Activated CD4-positive, alpha-beta memory T cell treated with anti-CD3 and anti-CD28 coated beads, Interleukin-2, amount 10 ng/mL, durations not matched to agents 7 days and 5 days (primary cell): ENCODE measurements around the gene C1orf198. TPM values are rescaled to one million over a fixed set of nuclear protein-coding genes. Genes with fewer than 3 reads are reported as not detected.

Source experiments
- CTCF ChIA-PET: fragments of 350-600 bp; sonication (Branson Sonifier 250); formaldehyde crosslinking; loops from one replicate; lab custom pipeline; 2021; ENCODE audit warnings: antibody characterized with exemption, inconsistent platforms; lab: Charles Lee
- POLR2A ChIA-PET: fragments of 350-600 bp; sonication (Branson Sonifier 250); formaldehyde crosslinking; loops from one replicate; lab custom pipeline; 2021; ENCODE audit warnings: antibody characterized with exemption; lab: Charles Lee
- DNase-seq: peaks from one replicate; pipeline ENCODE4 v3.0.0-alpha.2; 2020
- H3K27ac Mint-ChIP-seq: one replicate; pipeline ENCODE4 v1.8.0; 2021; ENCODE audit warnings: mild to moderate bottlenecking, mixed read lengths
- H3K27me3 Mint-ChIP-seq: one replicate; pipeline ENCODE4 v1.8.0; 2021; ENCODE audit warnings: mixed read lengths
- H3K36me3 Mint-ChIP-seq: one replicate; pipeline ENCODE4 v1.8.0; 2021; ENCODE audit warnings: low read depth, mixed read lengths
- H3K4me1 Mint-ChIP-seq: one replicate; pipeline ENCODE4 v1.8.0; 2021; ENCODE audit warnings: mixed read lengths
- H3K4me3 Mint-ChIP-seq: one replicate; pipeline ENCODE4 v1.8.0; 2021; ENCODE audit warnings: mild to moderate bottlenecking, mixed read lengths
- H3K9me3 Mint-ChIP-seq: one replicate; pipeline ENCODE4 v1.8.0; 2021; ENCODE audit warnings: mixed read lengths
- total RNA-seq, 2 experiments: library from RNA; stranded (reverse); gene quantifications; one replicate each; pipeline ENCODE4 v1.2.3, GENCODE V29; 2021

C1orf198 gene
- total RNA-seq, 2 experiments from 2014 or later = 1.7 TPM

DNA sequence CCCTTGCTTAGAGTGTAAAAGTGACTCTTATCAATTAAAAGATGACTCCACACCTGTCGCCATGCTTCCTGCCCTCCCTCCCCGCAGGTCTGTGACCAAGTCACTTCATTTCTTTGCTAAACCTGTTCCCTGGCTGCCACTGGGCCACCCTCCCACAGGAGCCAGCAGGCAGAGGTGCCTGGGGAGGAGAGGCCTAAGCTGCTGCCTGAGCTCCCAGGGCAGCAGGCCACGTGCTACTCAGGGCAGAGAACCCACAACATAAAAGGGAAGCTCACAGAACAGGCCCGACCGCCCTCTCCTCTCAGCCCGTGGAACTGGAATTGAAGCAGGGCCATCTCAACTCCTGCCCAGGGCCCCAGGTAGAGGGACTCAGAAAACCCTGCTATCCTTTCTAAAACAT lies 4.9 kb downstream of the C1orf198 start:
- no peak overlapping the region for H3K4me3 Mint-ChIP-seq
- H3K27ac Mint-ChIP-seq = no peak overlapping the region
- POLR2A ChIA-PET = no interaction called here
- no peak for DNase-seq
- no peaks in the 10 kb centered on the region for H3K9me3 Mint-ChIP-seq
- peaks cover 20% of the 10 kb centered on the region for H3K4me1 Mint-ChIP-seq
- CTCF ChIA-PET = no interaction called here
- peaks cover 12% of the 10 kb centered on the region for H3K27me3 Mint-ChIP-seq
- no peaks in the 10 kb centered on the region for H3K36me3 Mint-ChIP-seq

DNA sequence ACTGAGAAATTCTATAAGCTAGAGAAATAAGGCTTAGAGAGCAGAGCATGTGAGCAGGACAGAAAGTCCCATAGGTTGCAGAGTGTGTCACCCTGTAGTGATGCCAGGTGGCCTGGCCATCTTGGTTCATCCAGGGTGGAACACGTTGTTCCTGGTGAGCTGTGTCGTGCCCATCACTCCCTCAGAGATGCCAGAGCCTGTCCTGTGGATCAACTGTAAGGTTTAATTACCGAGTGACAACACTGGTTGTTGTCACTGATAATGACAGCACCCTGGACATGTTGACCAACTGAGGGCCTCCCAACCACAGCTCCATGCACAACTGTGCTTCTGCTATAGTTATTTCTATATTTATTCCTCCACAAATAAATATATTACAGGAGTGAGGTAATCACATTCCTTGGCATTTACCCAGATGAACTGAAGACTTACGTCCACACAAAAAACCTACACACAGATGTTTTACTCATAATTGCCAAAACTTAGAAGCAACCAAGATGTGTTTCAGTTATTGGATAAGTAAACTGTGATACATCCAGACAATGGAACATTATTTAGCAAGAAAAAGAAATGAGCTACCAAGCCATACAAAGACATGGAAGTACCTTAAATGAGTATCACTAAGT lies 6.2 kb downstream of the C1orf198 start:
- no peaks in the 10 kb centered on the region for H3K9me3 Mint-ChIP-seq
- ChIA-PET CTCF (no interaction called here), POLR2A (no interaction called here)
- no peak for DNase-seq
- H3K27me3 Mint-ChIP-seq = peaks cover 7% of the 10 kb centered on the region
- H3K4me3 Mint-ChIP-seq = no peak overlapping the region
- no peak overlapping the region for H3K27ac Mint-ChIP-seq
- H3K4me1 Mint-ChIP-seq = peaks cover 14% of the 10 kb centered on the region
- no peaks in the 10 kb centered on the region for H3K36me3 Mint-ChIP-seq

DNA sequence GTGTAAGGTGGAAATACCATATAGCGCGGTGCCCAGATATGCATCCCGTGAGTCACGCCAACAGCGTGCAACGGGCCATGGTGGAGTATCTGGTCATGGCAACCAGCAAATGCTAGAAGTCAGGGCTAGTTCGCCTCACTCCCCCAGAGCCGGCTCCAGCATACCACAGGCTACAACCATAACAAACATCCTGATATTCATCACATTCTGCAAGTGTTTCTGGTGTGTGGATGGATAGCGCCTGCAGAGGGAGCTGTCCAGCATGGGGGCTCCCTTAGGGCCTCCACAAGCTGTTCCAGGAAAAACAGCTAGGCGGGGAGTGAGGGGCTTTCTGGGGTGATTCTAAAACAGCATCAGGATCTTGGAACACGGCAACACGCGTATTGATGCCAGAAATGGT lies 6.8 kb downstream of the C1orf198 start:
- no peak for DNase-seq
- peaks cover 11% of the 10 kb centered on the region for H3K4me1 Mint-ChIP-seq
- ChIA-PET POLR2A (no interaction called here), CTCF (no interaction called here)
- no peaks in the 10 kb centered on the region for H3K36me3 Mint-ChIP-seq
- no peaks in the 10 kb centered on the region for H3K9me3 Mint-ChIP-seq
- no peak overlapping the region for H3K27ac Mint-ChIP-seq
- peaks cover 1% of the 10 kb centered on the region for H3K27me3 Mint-ChIP-seq
- no peak overlapping the region for H3K4me3 Mint-ChIP-seq

DNA sequence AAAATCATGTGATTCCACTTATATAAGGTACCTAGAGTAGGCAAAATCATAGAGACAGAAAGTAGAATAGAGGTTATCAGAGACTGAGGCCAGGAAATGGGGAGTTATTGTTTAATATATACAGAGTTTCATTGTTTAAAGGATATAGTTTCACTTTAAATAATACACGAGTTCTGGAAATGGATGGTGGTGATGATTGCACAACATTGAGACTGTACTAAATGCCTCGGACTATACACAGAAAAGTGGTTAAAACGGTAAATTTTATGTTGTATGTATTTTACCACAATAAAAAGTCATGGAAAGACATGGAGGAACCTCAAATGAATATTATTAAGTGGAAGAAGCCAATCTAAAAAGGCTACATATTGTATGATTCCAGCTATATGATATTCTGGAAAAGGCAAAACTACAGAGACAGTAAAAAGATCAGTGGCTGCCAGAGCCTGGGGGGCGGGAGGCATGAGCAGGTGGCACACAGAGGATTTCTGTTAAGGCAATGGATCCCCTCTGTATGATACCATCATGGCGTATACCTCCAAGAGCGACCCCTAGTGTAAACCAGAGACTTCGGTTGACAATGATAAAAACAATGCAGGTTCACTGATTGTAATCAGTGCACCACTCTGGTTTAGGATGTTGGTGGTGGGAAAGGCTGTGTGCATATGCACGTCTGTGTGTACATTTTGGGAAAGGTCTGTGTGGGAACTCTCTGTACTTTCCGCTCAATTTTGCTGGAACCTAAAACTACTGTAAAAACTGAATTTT lies 7.5 kb downstream of the C1orf198 start:
- Mint-ChIP-seq H3K4me1 (peaks cover 11% of the 10 kb centered on the region), H3K9me3 (no peaks in the 10 kb centered on the region), H3K27me3 (no peaks in the 10 kb centered on the region), H3K27ac (no peak overlapping the region), H3K4me3 (no peak overlapping the region), H3K36me3 (no peaks in the 10 kb centered on the region)
- POLR2A ChIA-PET = no interaction called here
- no peak for DNase-seq
- CTCF ChIA-PET = no interaction called here

DNA sequence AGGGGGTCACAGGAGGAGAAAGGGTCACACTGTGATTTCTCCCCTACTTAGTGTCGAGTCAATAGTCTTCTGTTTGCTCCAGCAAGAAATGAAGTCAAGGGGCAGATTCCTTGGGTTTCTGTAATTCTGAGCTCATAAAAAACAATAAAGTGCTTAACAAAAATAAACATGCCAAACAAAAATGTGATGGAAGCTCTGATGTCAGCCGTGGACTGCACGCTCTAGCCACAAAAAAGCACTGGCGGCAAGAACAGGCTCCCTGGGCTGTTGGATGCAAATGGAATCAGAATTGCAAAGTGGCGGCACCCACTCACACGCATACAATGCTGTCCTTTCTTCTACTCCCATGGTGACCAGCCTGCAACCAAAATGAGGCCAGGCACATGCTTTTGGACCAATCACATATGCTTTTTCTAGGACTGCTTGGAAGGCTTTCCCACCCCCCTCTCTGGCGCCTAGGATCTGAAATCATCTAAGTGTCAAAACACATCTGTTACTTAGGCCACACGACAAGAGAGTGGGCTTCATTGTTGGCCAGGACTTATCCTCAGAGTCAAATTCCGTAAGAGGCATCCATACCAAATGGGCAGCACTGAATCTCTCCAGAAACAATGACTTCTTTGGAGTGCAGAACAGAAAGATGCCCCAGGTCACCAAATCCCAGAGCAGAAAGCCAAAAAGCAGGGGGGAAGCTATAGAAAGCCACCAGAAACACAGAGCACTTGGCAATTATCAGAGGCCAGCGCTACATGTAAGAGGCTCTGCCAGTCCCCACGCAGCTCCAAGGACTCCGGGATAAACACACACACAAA lies 9.2 kb downstream of the C1orf198 start:
- no peak for DNase-seq
- H3K9me3 Mint-ChIP-seq = no peaks in the 10 kb centered on the region
- no peaks in the 10 kb centered on the region for H3K27me3 Mint-ChIP-seq
- H3K27ac Mint-ChIP-seq = no peak overlapping the region
- no peaks in the 10 kb centered on the region for H3K36me3 Mint-ChIP-seq
- ChIA-PET POLR2A (no interaction called here), CTCF (no interaction called here)
- no peak overlapping the region for H3K4me3 Mint-ChIP-seq
- peaks cover 11% of the 10 kb centered on the region for H3K4me1 Mint-ChIP-seq

DNA sequence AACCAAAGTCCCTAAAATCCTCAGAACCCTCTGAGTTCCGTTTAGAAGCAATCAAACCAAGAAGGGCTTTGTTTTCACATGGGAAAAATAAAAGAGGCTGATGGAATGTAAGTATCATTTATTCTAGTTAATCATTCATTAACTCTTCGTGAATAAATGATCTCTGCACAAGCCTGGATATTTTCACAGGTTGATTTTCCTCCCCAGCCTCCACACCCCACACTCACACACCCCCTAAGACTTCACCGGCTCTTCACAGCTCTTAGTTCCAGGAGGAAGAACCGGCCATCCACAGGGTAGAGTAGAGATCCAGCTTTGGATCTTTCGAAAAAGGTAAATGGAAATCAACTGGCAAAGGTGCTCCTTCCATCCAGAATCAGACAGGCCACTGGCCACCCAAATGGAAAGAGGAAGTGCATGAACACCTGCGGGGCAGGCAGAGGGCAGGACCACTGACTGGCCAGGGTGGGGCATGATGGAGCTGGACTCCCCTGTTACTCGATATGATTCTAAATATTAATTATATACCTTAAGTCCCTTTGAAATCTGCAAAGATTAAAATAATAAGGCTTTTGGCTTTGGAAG lies 10.0 kb downstream of the C1orf198 start:
- H3K9me3 Mint-ChIP-seq = no peaks in the 10 kb centered on the region
- H3K36me3 Mint-ChIP-seq = no peaks in the 10 kb centered on the region
- ChIA-PET POLR2A (no interaction called here), CTCF (no interaction called here)
- peaks cover 9% of the 10 kb centered on the region for H3K4me1 Mint-ChIP-seq
- no peak overlapping the region for H3K27ac Mint-ChIP-seq
- H3K27me3 Mint-ChIP-seq = no peaks in the 10 kb centered on the region
- DNase-seq = no peak
- no peak overlapping the region for H3K4me3 Mint-ChIP-seq

DNA sequence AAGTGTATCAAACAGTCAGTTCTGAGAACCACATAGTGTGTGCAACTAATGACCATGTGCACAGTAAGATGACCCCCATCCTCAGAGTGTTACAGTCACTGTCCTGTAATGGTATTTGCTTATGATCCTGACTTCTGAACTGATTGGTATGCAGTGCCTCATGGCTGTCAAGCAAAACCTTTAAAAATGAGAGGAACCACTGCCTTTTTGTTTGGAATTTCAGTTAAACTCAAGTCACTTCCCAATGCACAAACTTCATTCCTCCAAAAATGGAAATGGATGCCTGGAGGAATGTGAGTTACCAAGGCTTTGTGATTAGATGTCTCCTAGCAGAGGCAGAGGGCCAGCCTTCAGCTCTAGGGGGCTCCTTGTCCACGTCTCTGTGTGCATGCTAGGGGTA lies 10.5 kb downstream of the C1orf198 start:
- H3K27me3 Mint-ChIP-seq = no peaks in the 10 kb centered on the region
- H3K4me3 Mint-ChIP-seq = no peak overlapping the region
- H3K27ac Mint-ChIP-seq = no peak overlapping the region
- no peaks in the 10 kb centered on the region for H3K9me3 Mint-ChIP-seq
- H3K36me3 Mint-ChIP-seq = no peaks in the 10 kb centered on the region
- POLR2A ChIA-PET = no interaction called here
- CTCF ChIA-PET = no interaction called here
- no peak for DNase-seq
- peaks cover 5% of the 10 kb centered on the region for H3K4me1 Mint-ChIP-seq

DNA sequence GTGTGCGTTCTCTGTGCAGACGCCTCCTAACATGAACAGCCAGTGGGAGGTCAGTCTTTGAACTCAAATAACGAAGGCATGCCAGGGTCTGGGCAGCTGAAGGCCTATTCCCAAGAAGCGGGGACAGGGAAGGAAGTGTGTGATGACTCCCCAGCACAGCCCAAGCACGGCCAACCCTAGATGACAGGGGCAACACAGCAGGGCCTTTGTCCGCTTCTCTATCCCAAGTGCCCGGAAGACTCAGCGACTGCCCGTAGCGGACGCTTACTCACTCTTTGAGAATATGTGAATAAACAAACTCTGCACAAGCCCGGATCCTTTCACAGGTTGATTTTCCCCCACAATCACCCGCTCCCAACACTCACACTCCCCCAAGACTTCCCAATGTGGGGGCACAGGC lies 11.2 kb downstream of the C1orf198 start:
- ChIA-PET CTCF (no interaction called here), POLR2A (no interaction called here)
- H3K27me3 Mint-ChIP-seq = no peaks in the 10 kb centered on the region
- H3K4me1 Mint-ChIP-seq = peaks cover 3% of the 10 kb centered on the region
- no peak for DNase-seq
- no peaks in the 10 kb centered on the region for H3K9me3 Mint-ChIP-seq
- no peaks in the 10 kb centered on the region for H3K36me3 Mint-ChIP-seq
- no peak overlapping the region for H3K27ac Mint-ChIP-seq
- H3K4me3 Mint-ChIP-seq = no peak overlapping the region

DNA sequence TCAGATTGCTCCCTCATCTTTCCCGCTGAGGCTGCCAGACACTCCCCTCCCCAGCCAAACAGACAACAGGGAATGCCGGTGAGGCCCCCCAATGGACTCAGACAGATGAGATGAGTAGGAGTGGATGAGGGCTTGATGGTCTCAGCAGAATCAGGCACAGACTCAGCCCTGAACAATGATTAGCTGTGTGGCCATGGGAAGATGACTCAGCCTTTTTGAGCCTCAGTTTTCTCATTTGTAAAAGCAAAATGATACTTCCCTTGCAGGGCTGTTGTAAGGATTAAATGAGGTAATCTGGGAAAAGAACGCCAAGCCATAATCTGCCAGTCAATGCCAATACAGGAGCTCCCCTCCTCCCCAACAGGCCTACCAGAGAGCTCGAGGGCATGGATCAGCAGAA lies 12.4 kb downstream of the C1orf198 start:
- no peak for DNase-seq
- ChIA-PET CTCF (no interaction called here), POLR2A (no interaction called here)
- H3K27me3 Mint-ChIP-seq = no peaks in the 10 kb centered on the region
- no peaks in the 10 kb centered on the region for H3K36me3 Mint-ChIP-seq
- no peak overlapping the region for H3K27ac Mint-ChIP-seq
- peaks cover 3% of the 10 kb centered on the region for H3K4me1 Mint-ChIP-seq
- H3K9me3 Mint-ChIP-seq = no peaks in the 10 kb centered on the region
- no peak overlapping the region for H3K4me3 Mint-ChIP-seq

DNA sequence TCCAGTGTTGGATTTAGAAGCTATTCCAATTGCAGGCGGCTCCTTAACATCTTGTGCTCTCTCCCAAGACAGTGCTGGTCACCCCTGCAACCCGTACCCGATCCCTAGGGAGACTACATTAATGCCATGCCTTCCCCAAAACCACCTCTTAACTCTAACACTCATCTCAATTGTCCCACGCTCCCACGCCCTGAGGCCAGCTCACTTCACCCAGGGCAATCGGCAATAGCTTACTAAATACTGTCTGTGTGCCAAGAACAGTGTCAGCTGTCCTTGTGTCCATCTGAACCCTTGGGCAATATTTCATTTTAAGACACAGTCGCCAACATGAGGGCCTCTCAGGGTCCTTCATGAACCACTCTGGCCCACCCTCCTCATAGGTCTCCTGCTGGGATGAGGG lies 13.9 kb downstream of the C1orf198 start:
- H3K4me3 Mint-ChIP-seq = no peak overlapping the region
- no peaks in the 10 kb centered on the region for H3K9me3 Mint-ChIP-seq
- no peaks in the 10 kb centered on the region for H3K36me3 Mint-ChIP-seq
- H3K4me1 Mint-ChIP-seq = no peaks in the 10 kb centered on the region
- H3K27ac Mint-ChIP-seq = no peak overlapping the region
- ChIA-PET POLR2A (no interaction called here), CTCF (no interaction called here)
- H3K27me3 Mint-ChIP-seq = no peaks in the 10 kb centered on the region
- DNase-seq = no peak

DNA sequence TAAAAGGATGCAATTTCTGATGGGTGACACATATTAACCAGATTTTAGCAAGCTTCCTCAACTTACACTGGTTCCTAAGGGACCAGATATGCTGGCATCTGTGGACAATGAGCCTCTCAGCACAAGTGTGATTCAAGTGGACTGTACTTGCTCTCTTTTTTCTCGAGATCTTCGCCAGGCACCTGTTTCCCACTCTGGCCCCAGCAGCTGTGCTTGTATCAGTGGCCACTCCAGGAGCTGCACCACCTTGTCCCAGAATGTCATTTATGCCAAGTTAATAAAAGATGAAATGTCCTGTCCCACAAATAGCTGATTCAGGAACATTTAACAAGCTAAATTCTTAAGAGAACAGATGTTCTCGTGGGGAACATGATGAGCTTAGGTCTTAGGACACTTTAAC lies 14.6 kb downstream of the C1orf198 start:
- no peaks in the 10 kb centered on the region for H3K36me3 Mint-ChIP-seq
- H3K9me3 Mint-ChIP-seq = no peaks in the 10 kb centered on the region
- H3K4me1 Mint-ChIP-seq = no peaks in the 10 kb centered on the region
- H3K27me3 Mint-ChIP-seq = no peaks in the 10 kb centered on the region
- no peak overlapping the region for H3K27ac Mint-ChIP-seq
- POLR2A ChIA-PET = no interaction called here
- CTCF ChIA-PET = no interaction called here
- no peak for DNase-seq
- H3K4me3 Mint-ChIP-seq = no peak overlapping the region

DNA sequence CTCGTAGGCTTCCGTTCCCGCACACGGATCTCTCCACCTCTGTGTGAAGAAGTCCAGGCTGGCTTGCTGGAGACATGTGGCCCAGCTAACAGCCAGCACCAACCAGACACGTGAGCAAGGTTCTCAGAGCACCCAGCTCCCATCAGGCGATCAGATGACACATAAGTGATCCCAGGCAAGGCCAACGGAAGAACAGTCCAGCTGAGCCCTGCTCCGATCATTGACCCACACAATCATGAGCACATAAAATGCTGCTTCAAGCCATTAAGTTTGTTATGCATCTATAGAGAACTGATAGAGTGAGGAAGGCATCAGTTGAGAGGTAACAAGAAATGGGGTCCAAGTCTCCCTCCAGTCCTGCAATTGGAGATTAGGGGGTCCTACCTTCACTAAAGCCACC lies 15.4 kb downstream of the C1orf198 start:
- CTCF ChIA-PET = no interaction called here
- POLR2A ChIA-PET = no interaction called here
- no peaks in the 10 kb centered on the region for H3K36me3 Mint-ChIP-seq
- DNase-seq = no peak
- H3K9me3 Mint-ChIP-seq = no peaks in the 10 kb centered on the region
- no peak overlapping the region for H3K27ac Mint-ChIP-seq
- H3K4me3 Mint-ChIP-seq = no peak overlapping the region
- no peaks in the 10 kb centered on the region for H3K27me3 Mint-ChIP-seq
- no peaks in the 10 kb centered on the region for H3K4me1 Mint-ChIP-seq

DNA sequence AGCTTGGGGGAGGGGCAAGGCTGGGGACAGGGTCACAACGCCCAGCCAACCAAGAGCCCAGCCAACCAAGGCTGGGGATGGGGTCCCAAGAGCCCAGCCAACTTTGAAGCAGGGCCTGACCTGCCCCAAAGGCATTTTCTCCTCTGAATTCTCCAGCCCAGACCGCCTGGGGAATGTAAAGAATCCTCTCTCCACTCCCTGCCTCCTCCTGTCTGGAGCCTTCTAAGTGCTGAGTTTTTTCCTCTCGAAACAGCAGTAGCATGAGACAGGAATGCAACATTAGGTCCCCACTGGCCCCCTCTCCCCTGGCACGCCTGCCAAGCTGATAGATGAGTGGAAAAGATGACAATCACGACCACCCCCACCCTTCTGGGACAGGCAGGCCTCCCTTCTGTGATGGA lies 17.0 kb downstream of the C1orf198 start:
- Mint-ChIP-seq H3K27ac (no peak overlapping the region), H3K27me3 (no peaks in the 10 kb centered on the region), H3K4me3 (no peak overlapping the region), H3K4me1 (no peaks in the 10 kb centered on the region), H3K9me3 (no peaks in the 10 kb centered on the region), H3K36me3 (no peaks in the 10 kb centered on the region)
- no peak for DNase-seq
- CTCF ChIA-PET = no interaction called here
- POLR2A ChIA-PET = no interaction called here
